Coronary artery (tissue), 2 donors: ENCODE measurements around the gene ZMIZ2.
"Not testable (repeated sequence)": the region's sequence is repeated elsewhere in the genome, so short reads cannot be mapped to it uniquely, and the experiment has no call there.

ENCODE experiments used
- DNase-seq: peaks from one replicate; pipeline ENCODE4 v3.0.0-alpha.2; 2017; ENCODE audit warnings: low spot score
- H3K27ac ChIP-seq, 2 donors: fragments of 200-600 bp; sonication (generic); one replicate each; pipeline ENCODE4 v1.5.1; 2016 to 2019
- H3K4me3 ChIP-seq: fragments of 200-600 bp; sonication (generic); 2 replicates; pipeline ENCODE4 v1.5.1; 2016; ENCODE audit warnings: mild to moderate bottlenecking, moderate library complexity
- CTCF ChIP-seq: fragments of 200-600 bp; sonication (generic); IDR thresholded peaks from one replicate; pipeline ENCODE4 v1.5.1; 2019; ENCODE audit warnings: antibody characterized with exemption

ZMIZ2 gene

GRCh38 chr7:44768628-44769371 is 20.2 kb downstream of the ZMIZ2 start:
- Histone ChIP-seq H3K4me3 (peak overlapping the region; percentile 60), H3K27ac (peak overlapping the region; percentile 40 to 72)
- no peak for DNase-seq
- TF ChIP-seq CTCF = no peak

- H3K27ac ChIP-seq = peak overlapping the region; percentile 40 to 72
- H3K4me3 ChIP-seq = peak overlapping the region; percentile 60
- no peak for TF ChIP-seq CTCF
- no peak for DNase-seq
Measured at GRCh38 chr7:44769376-44769775, 20.7 kb downstream of the ZMIZ2 start.

GRCh38 chr7:44769776-44770294 is 21.2 kb downstream of the ZMIZ2 start:
- TF ChIP-seq CTCF = no peak
- peak overlapping the region; percentile 35 to 72 for H3K27ac ChIP-seq
- H3K4me3 ChIP-seq = peak overlapping the region; percentile 60
- DNase-seq = no peak

GRCh38 chr7:44771358-44771757 is 22.7 kb downstream of the ZMIZ2 start:
- Histone ChIP-seq H3K27ac (no peak overlapping the region), H3K4me3 (no peak overlapping the region)
- TF ChIP-seq CTCF = no peak
- no peak for DNase-seq

GRCh38 chr7:44772440-44772839 is 23.8 kb downstream of the ZMIZ2 start:
- DNase-seq = no peak

GRCh38 chr7:44772867-44773266 is 24.2 kb downstream of the ZMIZ2 start:
- no peak for TF ChIP-seq CTCF
- no peak overlapping the region for H3K27ac ChIP-seq
- DNase-seq = no peak
- H3K4me3 ChIP-seq = no peak overlapping the region

More at GRCh38 chr7:44772440-44772839, 23.8 kb downstream of the ZMIZ2 start:
- TF ChIP-seq CTCF = no peak
- Histone ChIP-seq H3K4me3 (no peak overlapping the region), H3K27ac (no peak overlapping the region)

GRCh38 chr7:44774486-44774885 is 25.8 kb downstream of the ZMIZ2 start:
- not testable (repeated sequence) for H3K27ac ChIP-seq, DNase-seq, H3K4me3 ChIP-seq
